Testis (tissue), 2 donors: ENCODE results near the gene ACSL6.

ENCODE experiments used
- CTCF ChIP-seq, 3 experiments: fragments of 450-650 bp in 2 of 3; fragments of 200-600 bp in 1 of 3; sonication (generic) in 1 of 3; IDR thresholded peaks; one replicate each; pipeline ENCODE4 v1.5.1; 2016 to 2019; ENCODE audit warnings: antibody characterized with exemption in 3 of 3, mild to moderate bottlenecking in 2 of 3, moderate library complexity in 1 of 3
- POLR2A ChIP-seq: fragments of 450-650 bp; IDR thresholded peaks from one replicate; pipeline ENCODE4 v1.6.1; 2017; ENCODE audit warnings: antibody characterized with exemption, mild to moderate bottlenecking, moderate library complexity

GRCh38 chr5:132017738-132018625 is 6.5 kb upstream of the ACSL6 start:
- TF ChIP-seq CTCF (IDR thresholded peaks at IDR 0.05) (no peak), POLR2A (no peak)
